ENCODE measurements around the gene SNX18. TPM values are rescaled to one million over a fixed set of nuclear protein-coding genes. Genes with fewer than 3 reads are reported as not detected.

SNX18 gene
- total RNA-seq, 2 donors from 2014 or later: 10.6 to 16.8 TPM

DNA sequence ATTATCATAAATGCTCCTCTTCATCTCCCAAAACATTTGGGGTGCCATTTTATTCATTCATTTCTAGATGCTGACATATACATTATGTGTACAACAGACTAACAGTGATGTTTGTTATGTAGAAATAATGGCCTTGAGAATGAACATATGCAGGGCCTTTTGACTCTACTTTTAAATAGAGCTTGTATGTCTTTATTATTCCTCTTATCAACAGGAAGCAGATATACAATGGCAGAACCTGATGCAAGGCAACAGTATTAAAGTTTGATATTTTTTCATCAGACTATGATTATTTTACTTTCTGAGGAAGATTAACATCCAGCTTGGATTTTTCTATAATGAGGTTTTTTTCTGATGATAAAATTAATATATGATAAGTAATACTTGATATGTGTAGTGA lies 44.1 kb downstream of the SNX18 start:
- no peak for DNase-seq
- ATAC-seq: no peak
- intact Hi-C loops (cut with DNase I, micrococcal nuclease): no loop called here

- no peak for ATAC-seq
- DNase-seq: no peak
- intact Hi-C loops (cut with DNase I, micrococcal nuclease): no loop called here
Observed at GRCh38 chr5:54563083-54563761, 45.7 kb downstream of the SNX18 start.

DNA sequence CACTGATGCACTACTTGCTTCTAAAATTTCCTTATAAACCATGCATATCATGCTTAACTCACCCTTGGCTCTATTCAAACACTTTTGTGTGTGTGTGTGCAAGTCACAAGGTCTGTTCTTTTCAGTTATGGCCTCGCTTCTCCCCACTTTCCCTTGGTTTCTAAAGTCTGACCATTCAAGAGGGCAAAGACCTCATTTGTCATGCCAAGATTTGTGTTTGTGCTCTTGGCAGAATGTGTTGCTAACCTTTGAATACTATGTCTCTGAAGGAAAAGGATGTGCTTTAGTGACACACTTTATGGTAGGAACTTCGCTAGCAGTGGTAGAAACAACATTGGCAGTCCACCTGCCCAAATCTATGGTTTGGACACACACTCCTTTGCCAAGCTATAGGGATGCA lies 50.4 kb downstream of the SNX18 start:
- ATAC-seq (no peak), DNase-seq (no peak)
- intact Hi-C loops (cut with DNase I, micrococcal nuclease): no loop called here

GRCh38 chr5:54570916-54571315 lies 53.4 kb downstream of the SNX18 start:
- DNase-seq: no peak
- ATAC-seq: no peak
- intact Hi-C loops (cut with DNase I, micrococcal nuclease): no loop called here

DNA sequence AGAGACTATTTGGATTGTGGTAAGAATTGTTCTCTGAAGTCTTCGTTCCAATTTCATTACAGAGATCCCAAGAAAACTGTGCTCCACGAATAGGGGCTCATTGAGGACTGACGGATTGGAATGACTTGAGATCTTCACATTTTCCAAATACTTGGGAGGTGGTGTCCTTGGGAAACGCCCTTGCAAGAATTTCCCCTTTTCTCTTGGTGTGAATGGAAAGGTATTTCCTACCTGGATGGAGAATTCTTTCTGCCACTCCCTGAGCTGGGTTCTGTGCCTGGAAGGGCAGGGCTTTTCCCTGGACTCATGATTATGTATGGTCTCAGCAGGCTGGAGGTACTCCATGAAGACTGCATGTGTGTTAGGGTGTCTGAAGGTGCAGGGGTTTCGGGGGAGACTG lies 53.9 kb downstream of the SNX18 start:
- intact Hi-C loops (cut with DNase I, micrococcal nuclease): no loop called here
- ATAC-seq: no peak
- DNase-seq: no peak

GRCh38 chr5:54573812-54574489 lies 56.4 kb downstream of the SNX18 start:
- intact Hi-C loops (cut with DNase I, micrococcal nuclease): no loop called here
- DNase-seq (no peak), ATAC-seq (no peak)

GRCh38 chr5:54577528-54577927 lies 60.0 kb downstream of the SNX18 start:
- intact Hi-C loops (cut with DNase I, micrococcal nuclease): no loop called here
- peak in 1 of 2 donors; percentile 27 for DNase-seq
- no peak for ATAC-seq

- DNase-seq (no peak), ATAC-seq (no peak)
- intact Hi-C loops (cut with DNase I, micrococcal nuclease): no loop called here
Observed at GRCh38 chr5:54577937-54578653, 60.5 kb downstream of the SNX18 start.

- DNase-seq: no peak
- intact Hi-C loops (cut with DNase I, micrococcal nuclease): no loop called here
- ATAC-seq: no peak
Observed at GRCh38 chr5:54579591-54580295, 62.2 kb downstream of the SNX18 start.

DNA sequence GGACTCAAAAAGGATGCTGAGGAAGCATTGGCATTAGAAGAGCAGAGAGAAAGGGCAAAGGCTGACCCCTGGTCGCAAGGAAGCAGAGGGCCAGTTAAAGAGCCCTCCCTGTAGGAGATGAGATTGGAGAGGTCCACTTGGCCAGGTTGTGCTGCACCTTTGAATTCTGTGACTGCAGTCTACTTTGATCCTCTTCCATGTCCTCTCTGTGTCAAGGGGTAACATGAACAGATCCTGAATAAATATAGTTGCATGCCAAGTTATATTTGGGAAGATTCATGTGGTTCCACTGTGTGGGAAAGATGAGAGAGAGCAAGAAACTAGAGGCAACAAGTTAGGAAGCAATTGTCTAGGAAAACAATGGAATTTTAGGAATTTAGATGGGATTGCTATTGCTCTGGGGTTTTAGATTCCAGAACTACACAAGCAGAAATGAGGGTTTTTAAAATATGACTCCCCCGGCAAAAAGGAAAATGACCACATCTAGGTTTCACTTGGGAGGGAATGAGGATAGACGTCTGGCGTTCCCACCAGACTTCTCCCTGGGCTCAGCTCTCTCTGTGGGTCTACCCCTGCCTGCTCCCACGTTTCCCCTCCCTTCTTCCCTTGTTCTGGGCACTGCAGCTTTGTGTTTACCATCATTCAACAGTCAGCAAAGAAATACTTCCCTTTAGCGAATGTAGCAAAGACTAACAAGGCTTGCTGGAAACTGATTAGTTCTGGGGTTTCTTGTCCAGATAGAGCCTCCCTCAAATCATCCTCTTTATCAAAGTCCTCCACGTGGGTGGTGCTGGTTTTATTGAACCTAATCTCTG lies 63.6 kb downstream of the SNX18 start:
- no peak for ATAC-seq
- no peak for DNase-seq
- intact Hi-C loops (cut with DNase I, micrococcal nuclease): no loop called here

DNA sequence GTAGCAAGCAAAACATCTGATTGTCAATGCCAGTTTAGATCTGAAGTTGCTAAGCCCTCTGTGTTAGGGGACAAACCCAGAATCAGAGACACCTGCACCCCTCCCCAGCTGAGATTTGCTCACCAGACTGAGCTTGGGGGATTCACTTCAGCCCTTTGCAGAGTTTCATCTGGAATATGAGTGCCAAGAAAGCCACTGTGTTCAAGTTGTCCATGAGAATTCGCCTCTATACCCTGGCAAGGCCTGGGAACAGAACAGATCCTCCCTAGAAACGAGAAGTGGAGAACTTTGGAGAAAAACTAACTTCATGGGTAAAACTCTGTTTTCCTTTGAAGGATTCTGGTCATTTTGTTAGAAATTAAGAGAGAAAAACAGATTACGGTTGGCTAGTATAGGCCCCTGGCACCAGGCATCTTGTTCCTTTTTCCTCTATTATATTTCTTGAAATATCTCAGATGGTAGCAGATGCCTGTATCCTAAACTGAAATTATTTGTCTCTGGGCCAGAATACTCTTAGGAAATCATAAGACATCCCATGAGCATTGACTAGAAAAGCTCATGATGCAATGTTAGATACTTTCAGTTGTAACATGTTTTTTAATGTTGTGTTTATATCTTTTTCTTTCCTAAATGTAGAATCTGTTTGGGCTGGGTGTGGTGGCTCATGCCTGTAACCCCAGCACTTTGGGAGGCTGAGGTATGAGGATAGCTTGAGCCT lies 64.4 kb downstream of the SNX18 start:
- ATAC-seq (no peak), DNase-seq (no peak)
- intact Hi-C loops (cut with DNase I, micrococcal nuclease): no loop called here

DNA sequence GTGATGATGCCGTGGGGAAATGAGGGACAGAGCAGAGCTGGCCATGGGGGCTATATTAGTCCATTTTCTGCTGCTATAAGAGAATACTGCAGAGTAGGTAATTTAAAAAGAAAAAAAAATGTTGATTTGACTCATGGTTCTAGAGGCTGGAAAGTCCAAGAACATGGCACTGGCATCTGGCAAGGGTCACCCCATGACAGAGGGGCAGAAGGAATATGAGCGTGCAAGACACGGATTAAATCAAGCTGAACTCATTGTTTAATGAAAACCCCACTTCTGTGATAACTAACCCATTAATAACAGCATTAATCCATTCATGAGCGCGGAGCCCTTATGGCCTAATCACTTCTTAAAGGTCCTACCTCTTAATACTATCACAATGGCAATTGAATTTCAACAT lies 68.8 kb downstream of the SNX18 start:
- intact Hi-C loops (cut with DNase I, micrococcal nuclease): no loop called here
- DNase-seq (no peak), ATAC-seq (no peak)

DNA sequence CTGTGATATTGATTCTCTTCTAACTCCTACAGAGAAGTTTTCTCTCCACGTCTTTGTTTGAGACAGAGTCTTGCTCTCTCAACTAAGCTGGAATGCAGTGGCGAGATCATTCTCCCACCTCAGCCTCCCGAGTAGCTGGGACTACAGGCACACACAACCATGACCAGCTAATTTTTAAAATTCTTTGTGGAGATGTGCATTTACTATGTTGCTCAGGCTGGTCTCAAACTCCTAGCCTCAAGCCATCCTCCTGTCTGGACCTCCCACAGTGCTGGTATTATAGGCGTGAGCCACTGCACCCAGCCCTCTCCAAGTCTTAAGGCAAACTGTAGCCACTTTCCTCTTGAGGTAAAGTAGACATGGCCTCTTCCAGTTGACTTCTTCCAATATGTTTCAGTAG lies 72.2 kb downstream of the SNX18 start:
- DNase-seq (no peak), ATAC-seq (no peak)
- intact Hi-C loops (cut with DNase I, micrococcal nuclease): no loop called here

GRCh38 chr5:54590824-54591223 lies 73.3 kb downstream of the SNX18 start:
- ATAC-seq: no peak
- no peak for DNase-seq
- intact Hi-C loops (cut with DNase I, micrococcal nuclease): no loop called here

- ATAC-seq (peak; percentile 52), DNase-seq (no peak)
- intact Hi-C loops (cut with DNase I, micrococcal nuclease): no loop called here
Observed at GRCh38 chr5:54593779-54594178, 76.2 kb downstream of the SNX18 start.

GRCh38 chr5:54594181-54594580 lies 76.6 kb downstream of the SNX18 start:
- DNase-seq (no peak), ATAC-seq (no peak)
- intact Hi-C loops (cut with DNase I, micrococcal nuclease): no loop called here

DNA sequence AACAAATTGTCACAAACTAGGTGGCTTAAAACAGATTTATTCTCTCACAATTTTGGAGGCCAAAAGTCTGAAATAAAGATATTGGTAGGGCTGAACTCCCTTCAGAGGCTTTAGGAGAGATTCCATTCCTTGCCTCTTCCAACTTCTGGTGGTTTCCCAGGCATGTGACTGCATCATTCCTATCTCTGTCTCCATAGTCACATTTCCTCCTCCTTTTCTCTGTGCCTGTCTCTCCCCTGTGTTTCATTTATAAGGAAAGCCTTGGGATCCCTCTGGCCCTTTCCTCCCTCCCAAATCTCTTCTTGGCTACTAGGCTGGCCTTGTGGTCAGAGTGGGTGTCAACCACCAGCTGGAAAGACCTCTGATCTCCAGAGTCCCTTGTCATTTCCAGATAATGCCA lies 78.2 kb downstream of the SNX18 start:
- ATAC-seq: no peak
- DNase-seq: no peak
- intact Hi-C loops (cut with DNase I, micrococcal nuclease): no loop called here

Measured in left colon (tissue), 2 donors.